Measurements from ENCODE around the gene CARMIL1.
"Not testable (repeated sequence)": the region's sequence is repeated elsewhere in the genome, so short reads cannot be mapped to it uniquely, and the experiment has no call there.

Gene CARMIL1

DNA sequence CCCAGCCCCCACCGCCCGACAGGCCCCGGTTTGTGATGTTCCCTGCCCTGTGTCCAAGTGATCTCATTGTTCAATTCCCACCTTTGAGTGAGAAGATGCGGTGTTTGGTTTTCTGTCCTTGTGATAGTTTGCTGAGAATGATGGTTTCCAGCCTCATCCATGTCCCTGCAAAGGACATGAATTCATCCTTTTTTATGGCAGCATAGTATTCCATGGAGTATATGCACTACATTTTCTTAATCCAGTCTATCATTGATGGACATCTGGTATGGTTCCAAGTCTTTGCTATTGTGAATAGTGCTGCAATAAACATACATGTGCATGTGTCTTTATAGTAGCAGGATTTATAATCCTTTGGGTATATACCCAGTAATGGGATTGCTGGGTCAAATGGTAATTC, 165.3 kb downstream of the CARMIL1 start:
- 79 to 83% methylated on average over 4 of the region's 4 CpGs for WGBS, 2 experiments
- H3K27ac ChIP-seq (ENCODE audit: insufficient read depth, low read depth, low read length, poor library complexity, severe bottlenecking); H3K36me3 ChIP-seq (ENCODE audit: control insufficient read depth, insufficient read depth, low read length); H3K9me3 ChIP-seq (ENCODE audit: control insufficient read depth, low read length); H3K27me3 ChIP-seq (ENCODE audit: control insufficient read depth, insufficient read depth, low read length, poor library complexity, severe bottlenecking); H3K4me3 ChIP-seq (ENCODE audit: insufficient read depth, low read depth, low read length); H3K4me1 ChIP-seq (ENCODE audit: control insufficient read depth, insufficient read depth, low read length): not testable (repeated sequence)

DNA sequence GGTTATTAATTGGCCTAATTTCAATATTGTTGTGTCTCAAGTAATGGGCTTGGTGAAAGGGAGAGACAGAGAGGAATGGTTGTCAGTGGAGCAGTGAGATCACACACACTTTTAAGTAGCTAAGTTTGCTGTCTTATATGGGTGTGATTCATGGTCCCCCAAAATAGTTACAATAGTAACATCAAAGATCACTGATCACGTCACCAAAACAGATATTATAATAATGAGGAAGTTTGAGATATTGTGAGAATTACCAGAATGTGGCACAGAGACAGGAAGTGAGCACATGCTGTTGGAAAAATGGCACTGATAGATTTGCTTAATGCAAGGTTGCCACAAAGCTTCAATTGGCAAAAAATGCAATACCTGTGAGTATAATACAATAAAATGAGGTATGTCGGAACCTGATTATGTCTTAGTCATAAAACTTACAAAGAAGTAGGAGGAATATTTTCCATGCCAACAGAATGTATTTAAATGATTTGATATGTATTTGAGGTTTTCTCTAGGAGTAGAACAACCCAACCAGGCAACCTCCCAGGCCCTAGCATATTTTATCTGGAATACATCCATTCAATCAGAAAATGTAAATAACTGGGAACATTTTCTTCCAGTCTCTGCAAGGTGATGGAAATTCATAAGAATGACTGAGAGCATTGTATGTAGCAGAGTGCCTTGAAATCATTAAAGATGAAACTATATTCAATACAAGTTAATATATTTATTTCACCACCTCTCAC, 167.8 kb downstream of the CARMIL1 start:
- WGBS, 2 experiments, result 93 to 100% methylated on average over 1 to 2 of the region's 2 CpGs
- H3K27ac ChIP-seq (ENCODE audit: insufficient read depth, low read depth, low read length, poor library complexity, severe bottlenecking), result no peak overlapping the region
- H3K27me3 ChIP-seq (ENCODE audit: control insufficient read depth, insufficient read depth, low read length, poor library complexity, severe bottlenecking), result no peaks in the 10 kb centered on the region
- H3K36me3 ChIP-seq (ENCODE audit: control insufficient read depth, insufficient read depth, low read length), result no peaks in the 10 kb centered on the region
- peaks cover 9% of the 10 kb centered on the region for H3K4me1 ChIP-seq (ENCODE audit: control insufficient read depth, insufficient read depth, low read length)
- no peak overlapping the region for H3K4me3 ChIP-seq (ENCODE audit: insufficient read depth, low read depth, low read length)
- no peaks in the 10 kb centered on the region for H3K9me3 ChIP-seq (ENCODE audit: control insufficient read depth, low read length)

DNA sequence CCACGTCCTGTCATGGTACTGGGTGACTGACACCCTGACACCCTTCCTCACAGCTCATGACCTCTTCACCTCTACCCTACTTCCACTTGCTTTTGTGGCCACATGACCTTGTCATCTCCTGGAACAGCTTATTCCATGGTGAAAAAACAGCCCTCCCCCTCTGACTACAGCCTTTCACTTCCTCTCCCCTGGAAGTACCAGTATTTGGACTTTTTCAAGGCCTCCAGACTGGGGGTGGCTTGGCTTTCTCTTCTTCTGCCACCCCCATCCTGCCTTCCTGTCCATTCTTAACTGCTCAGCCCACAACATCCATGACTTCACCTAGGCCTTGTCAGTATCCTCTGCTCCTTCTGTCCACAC, 168.4 kb downstream of the CARMIL1 start:
- Histone ChIP-seq H3K27me3 (ENCODE audit: control insufficient read depth, insufficient read depth, low read length, poor library complexity, severe bottlenecking) (no peaks in the 10 kb centered on the region), H3K36me3 (ENCODE audit: control insufficient read depth, insufficient read depth, low read length) (no peaks in the 10 kb centered on the region), H3K9me3 (ENCODE audit: control insufficient read depth, low read length) (no peaks in the 10 kb centered on the region), H3K4me3 (ENCODE audit: insufficient read depth, low read depth, low read length) (no peak overlapping the region), H3K27ac (ENCODE audit: insufficient read depth, low read depth, low read length, poor library complexity, severe bottlenecking) (no peak overlapping the region), H3K4me1 (ENCODE audit: control insufficient read depth, insufficient read depth, low read length) (peaks cover 9% of the 10 kb centered on the region)
- WGBS, 2 experiments, result 82 to 90% methylated on average over 1 of the region's 1 CpG

DNA sequence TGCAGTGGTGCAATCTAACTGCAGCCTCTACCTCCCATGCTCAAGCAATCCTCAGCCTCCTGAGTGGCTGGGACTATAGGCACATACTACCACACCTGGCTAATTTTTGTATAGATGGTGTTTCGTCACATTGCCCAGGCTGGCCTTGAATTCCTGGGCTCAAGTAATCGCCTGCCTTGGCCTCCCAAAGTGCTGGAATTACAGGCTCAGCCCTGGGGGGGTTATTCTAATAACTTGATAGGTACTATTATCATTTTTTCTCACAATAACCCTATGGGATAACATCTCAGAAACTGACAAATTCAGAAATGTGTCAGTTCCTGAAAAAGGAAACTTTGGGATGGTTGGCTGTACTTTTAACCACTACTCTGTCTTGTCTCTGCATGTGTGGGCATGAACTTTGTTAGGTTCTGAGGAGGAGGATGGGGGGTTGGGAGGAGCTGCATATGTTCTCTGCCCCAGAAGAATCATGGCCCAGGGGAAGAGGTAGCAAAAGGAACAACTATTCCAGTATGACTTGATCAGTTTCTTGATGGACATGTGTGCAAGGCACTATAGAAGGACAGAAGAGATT, 169.9 kb downstream of the CARMIL1 start:
- Histone ChIP-seq H3K9me3 (ENCODE audit: control insufficient read depth, low read length) (no peaks in the 10 kb centered on the region), H3K4me1 (ENCODE audit: control insufficient read depth, insufficient read depth, low read length) (peaks cover 9% of the 10 kb centered on the region), H3K27ac (ENCODE audit: insufficient read depth, low read depth, low read length, poor library complexity, severe bottlenecking) (no peak overlapping the region), H3K36me3 (ENCODE audit: control insufficient read depth, insufficient read depth, low read length) (no peaks in the 10 kb centered on the region), H3K4me3 (ENCODE audit: insufficient read depth, low read depth, low read length) (no peak overlapping the region), H3K27me3 (ENCODE audit: control insufficient read depth, insufficient read depth, low read length, poor library complexity, severe bottlenecking) (no peaks in the 10 kb centered on the region)
- 59 to 67% methylated on average over 2 of the region's 2 CpGs for WGBS, 2 experiments

DNA sequence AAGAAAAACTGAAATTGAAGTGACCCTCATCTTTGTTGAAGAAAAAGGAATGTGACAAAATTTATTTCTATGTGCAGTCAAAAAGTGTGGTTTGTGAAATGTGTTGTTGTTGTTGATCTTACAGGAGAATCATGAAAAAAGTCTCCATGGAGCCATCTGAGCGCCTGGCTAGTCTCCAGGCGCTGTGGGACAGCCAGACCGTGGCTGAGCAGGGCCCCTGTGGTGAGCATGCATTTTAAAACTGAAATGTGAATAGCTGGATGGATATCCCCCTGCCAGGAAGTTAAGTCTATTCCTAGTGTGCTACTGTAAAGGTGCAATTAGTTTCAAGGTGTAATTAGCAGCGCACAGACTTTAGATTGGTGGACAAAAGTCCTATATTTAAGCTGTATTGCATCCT, 170.6 kb downstream of the CARMIL1 start:
- H3K4me1 ChIP-seq (ENCODE audit: control insufficient read depth, insufficient read depth, low read length), result peaks cover 9% of the 10 kb centered on the region
- no peak overlapping the region for H3K4me3 ChIP-seq (ENCODE audit: insufficient read depth, low read depth, low read length)
- no peaks in the 10 kb centered on the region for H3K27me3 ChIP-seq (ENCODE audit: control insufficient read depth, insufficient read depth, low read length, poor library complexity, severe bottlenecking)
- 1 to 6% methylated on average over 4 of the region's 4 CpGs for WGBS, 2 experiments
- no peaks in the 10 kb centered on the region for H3K9me3 ChIP-seq (ENCODE audit: control insufficient read depth, low read length)
- H3K27ac ChIP-seq (ENCODE audit: insufficient read depth, low read depth, low read length, poor library complexity, severe bottlenecking), result no peak overlapping the region
- H3K36me3 ChIP-seq (ENCODE audit: control insufficient read depth, insufficient read depth, low read length), result no peaks in the 10 kb centered on the region

DNA sequence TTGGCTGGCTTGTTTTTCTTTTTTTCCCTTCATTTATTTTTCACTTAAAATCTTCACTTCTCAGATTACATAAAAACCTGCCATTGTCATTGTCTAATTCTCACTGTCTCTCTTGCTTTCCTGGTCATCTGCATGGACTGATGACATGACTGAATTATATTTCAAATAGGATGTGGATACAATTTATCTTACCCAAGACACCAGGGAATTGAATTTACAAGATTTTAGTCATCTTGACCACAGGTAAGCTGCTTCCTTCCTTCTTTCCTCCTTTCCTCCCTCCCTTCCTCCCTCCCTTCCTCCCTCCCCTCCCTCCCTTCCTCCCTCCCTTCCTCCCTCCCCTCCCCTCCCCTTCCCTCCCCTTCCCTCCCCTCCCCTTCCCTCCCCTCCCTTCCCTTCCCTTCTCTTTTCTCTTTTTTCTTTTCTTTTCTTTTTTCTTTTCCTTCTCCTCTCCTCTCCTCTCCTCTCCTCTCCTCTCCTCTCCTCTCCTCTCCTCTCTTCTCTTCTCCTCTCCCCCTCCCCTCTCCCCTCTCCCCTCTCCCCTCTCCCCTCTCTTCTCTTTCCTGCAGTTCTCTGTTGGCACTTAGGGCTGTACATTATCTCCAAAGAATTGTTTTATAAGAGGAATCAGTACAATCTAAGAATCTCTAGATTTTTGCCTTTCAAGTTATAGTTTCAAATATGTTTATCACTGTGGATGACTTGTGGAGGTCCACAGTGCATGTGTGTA, 171.5 kb downstream of the CARMIL1 start:
- peaks cover 9% of the 10 kb centered on the region for H3K4me1 ChIP-seq (ENCODE audit: control insufficient read depth, insufficient read depth, low read length)
- no peaks in the 10 kb centered on the region for H3K27me3 ChIP-seq (ENCODE audit: control insufficient read depth, insufficient read depth, low read length, poor library complexity, severe bottlenecking)
- H3K4me3 ChIP-seq (ENCODE audit: insufficient read depth, low read depth, low read length), result no peak overlapping the region
- no peaks in the 10 kb centered on the region for H3K36me3 ChIP-seq (ENCODE audit: control insufficient read depth, insufficient read depth, low read length)
- H3K27ac ChIP-seq (ENCODE audit: insufficient read depth, low read depth, low read length, poor library complexity, severe bottlenecking), result no peak overlapping the region
- H3K9me3 ChIP-seq (ENCODE audit: control insufficient read depth, low read length), result no peaks in the 10 kb centered on the region

DNA sequence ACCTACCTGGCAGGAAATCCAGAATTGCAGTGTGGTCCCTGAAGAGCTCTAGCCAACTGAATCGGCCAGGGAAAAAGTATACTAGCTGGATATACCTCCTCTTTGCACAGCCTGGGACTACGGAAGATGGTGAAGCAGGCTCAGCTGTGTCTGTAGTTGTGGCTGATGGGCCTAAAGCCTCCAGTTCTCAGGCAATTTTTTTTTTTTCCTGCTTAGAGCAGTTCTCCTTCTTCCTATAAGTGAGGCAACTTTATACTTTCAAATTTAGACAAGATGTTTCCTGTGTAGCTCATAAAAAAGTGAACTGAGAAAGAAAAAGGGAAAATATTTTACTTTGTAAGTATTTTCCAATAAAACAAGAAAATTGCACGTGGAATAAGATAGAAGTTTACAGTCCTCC, 172.9 kb downstream of the CARMIL1 start:
- Histone ChIP-seq H3K4me1 (ENCODE audit: control insufficient read depth, insufficient read depth, low read length) (peaks cover 9% of the 10 kb centered on the region), H3K27me3 (ENCODE audit: control insufficient read depth, insufficient read depth, low read length, poor library complexity, severe bottlenecking) (no peaks in the 10 kb centered on the region), H3K9me3 (ENCODE audit: control insufficient read depth, low read length) (no peaks in the 10 kb centered on the region), H3K4me3 (ENCODE audit: insufficient read depth, low read depth, low read length) (no peak overlapping the region), H3K27ac (ENCODE audit: insufficient read depth, low read depth, low read length, poor library complexity, severe bottlenecking) (no peak overlapping the region), H3K36me3 (ENCODE audit: control insufficient read depth, insufficient read depth, low read length) (no peaks in the 10 kb centered on the region)
- WGBS, 2 experiments, result 90 to 92% methylated on average over 2 to 3 of the region's 3 CpGs

DNA sequence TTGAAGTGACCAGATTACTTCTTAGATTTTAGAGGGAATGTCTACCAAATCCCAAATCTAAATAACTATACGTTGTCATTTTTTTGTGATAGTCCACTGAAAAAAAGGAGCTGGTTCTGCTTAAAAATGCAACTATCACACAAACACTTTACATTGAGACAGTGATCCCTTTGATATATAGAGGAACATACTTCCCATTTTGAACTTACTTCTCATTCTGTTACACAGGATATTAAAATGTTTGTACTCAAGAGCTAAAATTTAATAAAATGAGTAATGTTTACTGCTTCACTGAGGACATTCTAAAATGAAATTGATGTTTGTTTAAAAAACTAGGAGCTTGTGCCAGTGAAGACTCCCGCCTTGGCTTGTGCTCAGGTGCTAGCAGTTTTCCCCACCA, 174.1 kb downstream of the CARMIL1 start:
- Histone ChIP-seq H3K27me3 (ENCODE audit: control insufficient read depth, insufficient read depth, low read length, poor library complexity, severe bottlenecking) (no peaks in the 10 kb centered on the region), H3K4me3 (ENCODE audit: insufficient read depth, low read depth, low read length) (no peak overlapping the region), H3K9me3 (ENCODE audit: control insufficient read depth, low read length) (no peaks in the 10 kb centered on the region), H3K4me1 (ENCODE audit: control insufficient read depth, insufficient read depth, low read length) (peaks cover 9% of the 10 kb centered on the region), H3K27ac (ENCODE audit: insufficient read depth, low read depth, low read length, poor library complexity, severe bottlenecking) (no peak overlapping the region), H3K36me3 (ENCODE audit: control insufficient read depth, insufficient read depth, low read length) (no peaks in the 10 kb centered on the region)
- 95 to 97% methylated on average over 2 of the region's 2 CpGs for WGBS, 2 experiments

DNA sequence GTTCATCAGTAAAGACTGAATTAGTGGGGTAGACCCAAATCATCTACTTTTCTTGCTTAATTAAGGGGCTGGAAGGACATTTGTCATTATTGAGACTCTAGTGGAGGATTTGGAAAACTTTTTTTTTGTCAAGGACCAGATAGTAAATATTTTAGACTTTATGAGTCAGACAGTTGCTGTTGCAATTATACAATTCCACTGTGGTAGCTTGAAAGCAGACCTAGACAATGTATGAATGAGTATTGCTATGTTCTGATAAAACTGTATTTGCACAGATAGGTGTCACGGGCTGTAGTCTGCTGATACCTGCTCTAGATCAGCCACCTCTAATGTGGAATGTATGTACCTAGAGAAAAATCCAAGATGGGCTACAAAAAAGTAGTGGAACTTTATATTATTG, 175.0 kb downstream of the CARMIL1 start:
- Histone ChIP-seq H3K9me3 (ENCODE audit: control insufficient read depth, low read length) (no peaks in the 10 kb centered on the region), H3K4me3 (ENCODE audit: insufficient read depth, low read depth, low read length) (no peak overlapping the region), H3K27ac (ENCODE audit: insufficient read depth, low read depth, low read length, poor library complexity, severe bottlenecking) (no peak overlapping the region), H3K27me3 (ENCODE audit: control insufficient read depth, insufficient read depth, low read length, poor library complexity, severe bottlenecking) (no peaks in the 10 kb centered on the region), H3K36me3 (ENCODE audit: control insufficient read depth, insufficient read depth, low read length) (no peaks in the 10 kb centered on the region), H3K4me1 (ENCODE audit: control insufficient read depth, insufficient read depth, low read length) (peaks cover 8% of the 10 kb centered on the region)
- WGBS, 2 experiments, result 80 to 95% methylated on average over 1 of the region's 1 CpG

DNA sequence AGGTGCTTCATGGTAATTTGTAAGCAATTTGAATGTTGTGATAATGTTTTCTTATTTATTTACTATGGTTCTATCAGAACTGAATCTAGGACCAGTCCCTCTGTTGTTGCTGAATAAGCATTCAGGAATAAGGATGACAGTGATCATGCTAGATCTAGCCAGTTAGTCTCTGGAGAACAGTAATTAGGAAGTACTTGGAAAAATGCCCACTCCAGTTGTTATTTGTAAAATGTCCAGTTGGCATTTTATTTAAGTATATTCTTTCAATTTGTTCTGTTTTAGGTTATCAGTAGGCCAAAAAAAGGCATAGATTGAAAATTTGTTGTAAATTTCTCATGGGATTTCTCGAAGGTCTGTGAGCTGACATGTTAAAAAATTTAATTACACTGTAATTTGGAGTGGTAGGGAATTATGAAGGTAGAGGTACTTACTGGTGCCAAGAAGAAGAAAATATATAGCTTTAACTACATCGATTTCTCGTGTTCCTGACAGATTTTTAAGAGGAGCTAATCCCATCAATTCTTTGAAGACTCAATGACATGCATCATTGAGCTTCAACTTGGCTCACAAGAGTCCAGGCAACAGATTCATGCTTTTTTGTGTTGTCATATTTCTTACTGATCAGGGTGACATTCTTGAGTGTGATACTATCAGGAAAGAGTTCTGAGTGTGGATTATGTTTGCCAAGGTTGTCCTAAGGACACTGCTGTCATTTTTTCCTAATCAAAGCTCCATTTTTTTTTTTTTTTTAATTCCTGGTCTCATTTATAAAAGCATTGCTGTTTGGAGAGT, 177.3 kb downstream of the CARMIL1 start:
- no peak overlapping the region for H3K27ac ChIP-seq (ENCODE audit: insufficient read depth, low read depth, low read length, poor library complexity, severe bottlenecking)
- WGBS, 2 experiments, result 63 to 65% methylated on average over 3 of the region's 3 CpGs

More for the DNA sequence above, 177.3 kb downstream of the CARMIL1 start:
- Histone ChIP-seq H3K4me3 (ENCODE audit: insufficient read depth, low read depth, low read length) (no peak overlapping the region), H3K36me3 (ENCODE audit: control insufficient read depth, insufficient read depth, low read length) (no peaks in the 10 kb centered on the region), H3K9me3 (ENCODE audit: control insufficient read depth, low read length) (no peaks in the 10 kb centered on the region), H3K4me1 (ENCODE audit: control insufficient read depth, insufficient read depth, low read length) (no peaks in the 10 kb centered on the region), H3K27me3 (ENCODE audit: control insufficient read depth, insufficient read depth, low read length, poor library complexity, severe bottlenecking) (no peaks in the 10 kb centered on the region)

All from ectodermal cell (in vitro differentiated cells).